NCI-H345 treated with DMSO at 0.1 percent for 48 hours (cell line): Measurements from ENCODE around the gene PROC.
A peak's percentile ranks its signal among the peaks of the same experiment; 100 is the strongest.

ENCODE experiments used
- DNase-seq: peaks from one replicate; lab custom pipeline; 2025; ENCODE audit not compliant: unreplicated experiment; lab: John Stamatoyannopoulos, UW

The PROC gene

DNA sequence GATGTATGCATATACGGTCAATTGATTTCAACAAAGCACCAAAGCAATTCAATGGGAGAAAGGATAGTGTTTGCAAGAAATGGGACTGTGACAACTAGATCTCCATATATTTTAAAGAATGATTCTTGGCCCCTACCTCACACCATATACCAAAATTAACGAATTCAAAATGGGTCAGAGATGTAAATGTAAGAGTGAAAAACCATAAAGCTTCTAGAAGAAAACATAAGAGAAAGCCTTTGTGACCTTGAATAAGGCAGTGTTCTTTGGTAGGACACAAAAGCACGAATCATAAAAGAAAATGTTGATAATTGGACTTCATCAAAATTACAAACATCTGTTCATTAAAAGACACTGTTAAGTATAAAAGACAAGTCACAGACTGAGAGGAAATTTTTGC is 5.0 kb upstream of the PROC start:
- DNase-seq, result no peak

DNA sequence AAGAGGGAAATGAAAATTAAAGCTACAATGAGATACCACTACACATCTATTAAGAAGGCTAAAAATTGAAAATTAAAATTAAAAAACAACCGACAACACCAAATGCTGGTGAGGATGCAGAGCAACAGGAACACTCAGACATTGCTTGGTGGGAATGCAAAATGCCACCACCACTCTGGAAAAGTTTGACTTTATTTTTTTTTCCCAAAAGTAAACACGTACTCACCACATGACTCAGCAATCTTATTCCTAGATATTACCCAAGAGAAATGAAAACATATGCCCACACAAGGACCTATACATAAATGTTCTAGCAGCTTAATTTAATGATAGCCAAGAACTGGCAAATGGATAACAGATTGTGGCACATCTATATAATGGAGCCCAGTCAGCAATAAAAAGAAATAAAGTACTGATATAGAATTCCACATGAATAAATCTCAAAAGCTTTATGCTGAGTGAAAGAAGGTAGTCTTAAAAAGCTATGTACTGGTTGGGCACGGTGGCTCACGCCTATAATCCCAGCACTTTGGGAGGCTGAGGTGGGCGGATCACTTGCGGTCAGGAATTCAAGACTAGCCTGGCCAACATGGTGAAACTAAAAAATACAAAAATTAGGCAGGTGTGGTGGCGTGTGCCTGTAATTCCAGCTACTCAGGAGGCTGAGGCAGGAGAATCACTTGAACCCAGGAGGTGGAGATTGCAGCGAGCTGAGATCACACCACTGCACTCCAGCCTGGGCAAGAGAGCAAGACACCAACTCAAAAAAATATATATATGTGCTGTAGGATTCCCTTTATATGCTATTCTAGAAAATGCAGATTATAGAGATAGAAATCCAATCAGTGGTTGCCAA is 4.2 kb upstream of the PROC start:
- DNase-seq, result no peak

DNA sequence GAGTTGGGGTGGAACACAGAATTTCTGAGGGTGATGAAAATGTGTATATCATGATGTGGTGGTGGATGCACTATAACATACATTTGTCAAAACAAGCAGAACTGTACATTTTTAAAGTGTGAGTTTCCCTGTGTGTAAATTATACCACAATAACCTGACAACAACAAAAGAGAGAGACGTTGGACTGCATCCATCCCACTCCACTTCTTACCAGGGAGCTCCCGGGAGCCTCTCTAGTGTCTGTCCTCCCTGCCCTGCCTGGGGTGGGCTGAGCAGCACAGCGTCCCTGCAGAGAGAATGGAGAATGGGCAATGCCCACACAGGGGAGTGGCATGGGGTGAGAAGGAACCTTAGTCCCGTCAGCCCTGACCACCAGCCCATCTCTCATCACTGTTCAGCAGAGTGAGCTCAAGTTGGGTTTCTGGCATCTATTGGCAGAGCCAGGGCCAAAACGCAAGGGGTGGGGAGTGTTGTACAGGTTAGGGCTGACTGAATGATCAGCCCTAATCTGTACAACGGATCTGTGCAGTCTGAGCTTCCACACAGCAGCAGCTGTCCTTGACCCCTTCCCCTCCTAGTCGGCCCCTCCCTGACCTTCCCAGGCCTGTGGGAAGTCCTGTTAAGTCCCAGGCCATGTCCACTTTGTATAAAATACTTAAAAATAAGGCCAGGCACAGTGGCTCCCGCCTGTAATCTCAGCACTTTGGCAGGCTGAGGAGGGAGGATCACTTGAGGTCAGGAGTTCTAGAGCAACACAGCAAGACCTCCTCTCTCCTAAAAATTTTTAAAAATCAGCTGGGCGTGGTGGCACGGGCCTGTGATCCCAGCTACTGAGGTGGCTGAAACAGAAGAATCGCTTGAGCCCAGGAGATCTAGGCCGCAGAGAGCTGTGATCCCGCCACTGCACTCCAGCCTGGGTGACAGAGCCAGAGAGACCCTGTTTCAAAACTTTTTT is 3.3 kb upstream of the PROC start:
- DNase-seq, result no peak

DNA sequence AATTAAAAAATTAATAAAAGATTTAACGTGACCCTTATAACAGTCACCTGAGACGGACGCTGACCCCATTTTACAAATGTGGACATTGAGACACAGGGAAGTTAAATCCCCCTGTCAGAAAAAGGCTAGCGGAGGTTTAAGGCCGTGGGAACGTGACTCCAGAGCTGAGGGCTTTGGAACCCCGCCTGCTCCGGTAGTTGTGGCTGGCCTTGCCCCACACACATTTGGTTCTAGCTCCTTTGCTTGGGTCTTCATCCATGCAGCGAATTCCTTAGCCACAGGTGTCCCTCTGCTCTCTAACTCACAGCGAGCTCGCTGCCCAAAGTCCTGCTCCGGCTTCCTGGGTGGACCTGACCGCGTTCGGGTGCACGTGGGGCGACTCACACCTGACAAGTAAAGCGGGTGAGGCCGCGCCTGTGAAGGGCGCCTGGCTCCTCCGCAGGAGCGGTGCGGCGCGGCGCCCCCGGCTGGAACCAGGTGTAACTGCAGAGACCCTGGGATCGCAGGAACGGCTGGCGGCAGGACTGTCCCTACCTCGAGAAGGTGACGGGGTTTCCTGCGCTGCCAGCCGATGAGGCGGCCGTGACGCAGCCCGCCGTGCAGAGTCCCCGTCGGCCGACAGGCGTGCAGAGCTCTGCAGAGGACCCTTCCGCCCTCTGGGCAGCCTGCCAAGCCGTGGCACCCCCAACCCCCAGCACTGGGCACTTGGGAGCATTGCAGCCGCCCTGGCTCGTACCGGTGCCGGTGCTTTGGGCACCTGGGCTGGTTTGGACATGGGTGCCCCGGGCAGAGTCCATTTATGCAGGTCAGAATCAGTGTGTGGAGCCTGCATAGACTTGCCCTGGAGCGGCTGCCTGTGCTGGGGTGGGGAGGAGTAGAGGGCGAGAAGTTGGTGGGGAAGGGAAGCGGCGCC is 2.4 kb upstream of the PROC start:
- DNase-seq, result peak; percentile 19

DNA sequence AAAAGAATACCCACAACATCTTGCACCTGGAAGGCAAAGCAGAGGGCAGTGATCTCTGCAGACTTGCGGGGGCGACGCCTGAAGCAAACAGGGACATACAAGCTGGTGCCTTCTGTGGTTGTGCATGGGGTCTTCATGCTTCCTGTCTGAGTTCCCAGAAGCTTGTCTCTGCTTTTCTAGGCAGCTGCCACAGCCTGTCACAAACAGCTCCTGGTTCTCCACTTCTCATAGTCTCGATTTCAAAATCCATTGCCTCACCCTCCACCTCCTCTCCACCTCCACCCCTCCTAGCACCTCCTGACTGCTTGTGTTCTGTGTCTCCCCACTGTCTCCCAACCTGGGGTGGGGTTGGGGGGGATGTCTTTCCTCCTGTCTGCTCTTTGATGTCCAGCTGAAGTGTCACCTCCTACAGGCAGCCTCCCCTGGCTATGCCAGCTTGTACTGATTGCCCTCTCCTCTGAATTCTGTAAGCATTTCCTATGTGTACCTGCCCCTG is 1.7 kb upstream of the PROC start:
- no peak for DNase-seq

DNA sequence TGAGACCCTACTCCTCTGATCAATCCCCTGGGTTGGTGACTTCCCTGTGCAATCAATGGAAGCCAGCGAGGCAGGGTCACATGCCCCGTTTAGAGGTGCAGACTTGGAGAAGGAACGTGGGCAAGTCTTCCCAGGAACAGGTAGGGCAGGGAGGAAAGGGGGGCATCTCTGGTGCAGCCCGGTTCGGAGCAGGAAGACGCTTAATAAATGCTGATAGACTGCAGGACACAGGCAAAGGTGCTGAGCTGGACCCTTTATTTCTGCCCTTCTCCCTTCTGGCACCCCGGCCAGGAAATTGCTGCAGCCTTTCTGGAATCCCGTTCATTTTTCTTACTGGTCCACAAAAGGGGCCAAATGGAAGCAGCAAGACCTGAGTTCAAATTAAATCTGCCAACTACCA is 821 bp upstream of the PROC start:
- DNase-seq, result no peak

DNA sequence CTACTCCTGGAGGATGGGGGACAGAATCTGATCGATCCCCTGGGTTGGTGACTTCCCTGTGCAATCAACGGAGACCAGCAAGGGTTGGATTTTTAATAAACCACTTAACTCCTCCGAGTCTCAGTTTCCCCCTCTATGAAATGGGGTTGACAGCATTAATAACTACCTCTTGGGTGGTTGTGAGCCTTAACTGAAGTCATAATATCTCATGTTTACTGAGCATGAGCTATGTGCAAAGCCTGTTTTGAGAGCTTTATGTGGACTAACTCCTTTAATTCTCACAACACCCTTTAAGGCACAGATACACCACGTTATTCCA is 844 bp downstream of the PROC start:
- DNase-seq, result no peak

DNA sequence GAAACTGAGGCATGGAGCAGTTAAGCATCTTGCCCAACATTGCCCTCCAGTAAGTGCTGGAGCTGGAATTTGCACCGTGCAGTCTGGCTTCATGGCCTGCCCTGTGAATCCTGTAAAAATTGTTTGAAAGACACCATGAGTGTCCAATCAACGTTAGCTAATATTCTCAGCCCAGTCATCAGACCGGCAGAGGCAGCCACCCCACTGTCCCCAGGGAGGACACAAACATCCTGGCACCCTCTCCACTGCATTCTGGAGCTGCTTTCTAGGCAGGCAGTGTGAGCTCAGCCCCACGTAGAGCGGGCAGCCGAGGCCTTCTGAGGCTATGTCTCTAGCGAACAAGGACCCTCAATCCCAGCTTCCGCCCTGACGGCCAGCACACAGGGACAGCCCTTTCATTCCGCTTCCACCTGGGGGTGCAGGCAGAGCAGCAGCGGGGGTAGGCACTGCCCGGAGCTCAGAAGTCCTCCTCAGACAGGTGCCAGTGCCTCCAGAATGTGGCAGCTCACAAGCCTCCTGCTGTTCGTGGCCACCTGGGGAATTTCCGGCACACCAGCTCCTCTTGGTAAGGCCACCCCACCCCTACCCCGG is 1.3 kb downstream of the PROC start:
- DNase-seq, result no peak

DNA sequence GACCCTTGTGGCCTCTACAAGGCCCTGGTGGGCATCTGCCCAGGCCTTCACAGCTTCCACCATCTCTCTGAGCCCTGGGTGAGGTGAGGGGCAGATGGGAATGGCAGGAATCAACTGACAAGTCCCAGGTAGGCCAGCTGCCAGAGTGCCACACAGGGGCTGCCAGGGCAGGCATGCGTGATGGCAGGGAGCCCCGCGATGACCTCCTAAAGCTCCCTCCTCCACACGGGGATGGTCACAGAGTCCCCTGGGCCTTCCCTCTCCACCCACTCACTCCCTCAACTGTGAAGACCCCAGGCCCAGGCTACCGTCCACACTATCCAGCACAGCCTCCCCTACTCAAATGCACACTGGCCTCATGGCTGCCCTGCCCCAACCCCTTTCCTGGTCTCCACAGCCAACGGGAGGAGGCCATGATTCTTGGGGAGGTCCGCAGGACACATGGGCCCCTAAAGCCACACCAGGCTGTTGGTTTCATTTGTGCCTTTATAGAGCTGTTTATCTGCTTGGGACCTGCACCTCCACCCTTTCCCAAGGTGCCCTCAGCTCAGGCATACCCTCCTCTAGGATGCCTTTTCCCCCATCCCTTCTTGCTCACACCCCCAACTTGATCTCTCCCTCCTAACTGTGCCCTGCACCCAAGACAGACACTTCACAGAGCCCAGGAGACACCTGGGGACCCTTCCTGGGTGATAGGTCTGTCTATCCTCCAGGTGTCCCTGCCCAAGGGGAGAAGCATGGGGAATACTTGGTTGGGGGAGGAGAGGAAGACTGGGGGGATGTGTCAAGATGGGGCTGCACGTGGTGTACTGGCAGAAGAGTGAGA is 2.0 kb downstream of the PROC start:
- no peak for DNase-seq

DNA sequence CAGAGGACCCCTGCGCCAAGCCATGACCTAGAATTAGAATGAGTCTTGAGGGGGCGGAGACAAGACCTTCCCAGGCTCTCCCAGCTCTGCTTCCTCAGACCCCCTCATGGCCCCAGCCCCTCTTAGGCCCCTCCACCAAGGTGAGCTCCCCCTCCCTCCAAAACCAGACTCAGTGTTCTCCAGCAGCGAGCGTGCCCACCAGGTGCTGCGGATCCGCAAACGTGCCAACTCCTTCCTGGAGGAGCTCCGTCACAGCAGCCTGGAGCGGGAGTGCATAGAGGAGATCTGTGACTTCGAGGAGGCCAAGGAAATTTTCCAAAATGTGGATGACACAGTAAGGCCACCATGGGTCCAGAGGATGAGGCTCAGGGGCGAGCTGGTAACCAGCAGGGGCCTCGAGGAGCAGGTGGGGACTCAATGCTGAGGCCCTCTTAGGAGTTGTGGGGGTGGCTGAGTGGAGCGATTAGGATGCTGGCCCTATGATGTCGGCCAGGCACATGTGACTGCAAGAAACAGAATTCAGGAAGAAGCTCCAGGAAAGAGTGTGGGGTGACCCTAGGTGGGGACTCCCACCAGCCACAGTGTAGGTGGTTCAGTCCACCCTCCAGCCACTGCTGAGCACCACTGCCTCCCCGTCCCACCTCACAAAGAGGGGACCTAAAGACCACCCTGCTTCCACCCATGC is 3.0 kb downstream of the PROC start:
- DNase-seq, result no peak

DNA sequence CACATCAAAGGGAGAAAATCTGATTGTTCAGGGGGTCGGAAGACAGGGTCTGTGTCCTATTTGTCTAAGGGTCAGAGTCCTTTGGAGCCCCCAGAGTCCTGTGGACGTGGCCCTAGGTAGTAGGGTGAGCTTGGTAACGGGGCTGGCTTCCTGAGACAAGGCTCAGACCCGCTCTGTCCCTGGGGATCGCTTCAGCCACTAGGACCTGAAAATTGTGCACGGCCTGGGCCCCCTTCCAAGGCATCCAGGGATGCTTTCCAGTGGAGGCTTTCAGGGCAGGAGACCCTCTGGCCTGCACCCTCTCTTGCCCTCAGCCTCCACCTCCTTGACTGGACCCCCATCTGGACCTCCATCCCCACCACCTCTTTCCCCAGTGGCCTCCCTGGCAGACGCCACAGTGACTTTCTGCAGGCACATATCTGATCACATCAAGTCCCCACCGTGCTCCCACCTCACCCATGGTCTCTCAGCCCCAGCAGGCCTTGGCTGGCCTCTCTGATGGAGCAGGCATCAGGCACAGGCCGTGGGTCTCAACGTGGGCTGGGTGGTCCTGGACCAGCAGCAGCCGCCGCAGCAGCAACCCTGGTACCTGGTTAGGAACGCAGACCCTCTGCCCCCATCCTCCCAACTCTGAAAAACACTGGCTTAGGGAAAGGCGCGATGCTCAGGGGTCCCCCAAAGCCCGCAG is 3.8 kb downstream of the PROC start:
- DNase-seq, result no peak

DNA sequence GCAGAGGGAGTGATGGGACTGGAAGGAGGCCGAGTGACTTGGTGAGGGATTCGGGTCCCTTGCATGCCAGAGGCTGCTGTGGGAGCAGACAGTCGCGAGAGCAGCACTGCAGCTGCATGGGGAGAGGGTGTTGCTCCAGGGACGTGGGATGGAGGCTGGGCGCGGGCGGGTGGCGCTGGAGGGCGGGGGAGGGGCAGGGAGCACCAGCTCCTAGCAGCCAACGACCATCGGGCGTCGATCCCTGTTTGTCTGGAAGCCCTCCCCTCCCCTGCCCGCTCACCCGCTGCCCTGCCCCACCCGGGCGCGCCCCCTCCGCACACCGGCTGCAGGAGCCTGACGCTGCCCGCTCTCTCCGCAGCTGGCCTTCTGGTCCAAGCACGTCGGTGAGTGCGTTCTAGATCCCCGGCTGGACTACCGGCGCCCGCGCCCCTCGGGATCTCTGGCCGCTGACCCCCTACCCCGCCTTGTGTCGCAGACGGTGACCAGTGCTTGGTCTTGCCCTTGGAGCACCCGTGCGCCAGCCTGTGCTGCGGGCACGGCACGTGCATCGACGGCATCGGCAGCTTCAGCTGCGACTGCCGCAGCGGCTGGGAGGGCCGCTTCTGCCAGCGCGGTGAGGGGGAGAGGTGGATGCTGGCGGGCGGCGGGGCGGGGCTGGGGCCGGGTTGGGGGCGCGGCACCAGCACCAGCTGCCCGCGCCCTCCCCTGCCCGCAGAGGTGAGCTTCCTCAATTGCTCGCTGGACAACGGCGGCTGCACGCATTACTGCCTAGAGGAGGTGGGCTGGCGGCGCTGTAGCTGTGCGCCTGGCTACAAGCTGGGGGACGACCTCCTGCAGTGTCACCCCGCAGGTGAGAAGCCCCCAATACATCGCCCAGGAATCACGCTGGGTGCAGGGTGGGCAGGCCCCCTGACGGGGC is 4.6 kb downstream of the PROC start:
- DNase-seq, result peak; percentile 29

DNA sequence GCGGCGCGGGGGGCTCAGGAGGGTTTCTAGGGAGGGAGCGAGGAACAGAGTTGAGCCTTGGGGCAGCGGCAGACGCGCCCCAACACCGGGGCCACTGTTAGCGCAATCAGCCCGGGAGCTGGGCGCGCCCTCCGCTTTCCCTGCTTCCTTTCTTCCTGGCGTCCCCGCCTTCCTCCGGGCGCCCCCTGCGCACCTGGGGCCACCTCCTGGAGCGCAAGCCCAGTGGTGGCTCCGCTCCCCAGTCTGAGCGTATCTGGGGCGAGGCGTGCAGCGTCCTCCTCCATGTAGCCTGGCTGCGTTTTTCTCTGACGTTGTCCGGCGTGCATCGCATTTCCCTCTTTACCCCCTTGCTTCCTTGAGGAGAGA is 5.2 kb downstream of the PROC start:
- no peak for DNase-seq

DNA sequence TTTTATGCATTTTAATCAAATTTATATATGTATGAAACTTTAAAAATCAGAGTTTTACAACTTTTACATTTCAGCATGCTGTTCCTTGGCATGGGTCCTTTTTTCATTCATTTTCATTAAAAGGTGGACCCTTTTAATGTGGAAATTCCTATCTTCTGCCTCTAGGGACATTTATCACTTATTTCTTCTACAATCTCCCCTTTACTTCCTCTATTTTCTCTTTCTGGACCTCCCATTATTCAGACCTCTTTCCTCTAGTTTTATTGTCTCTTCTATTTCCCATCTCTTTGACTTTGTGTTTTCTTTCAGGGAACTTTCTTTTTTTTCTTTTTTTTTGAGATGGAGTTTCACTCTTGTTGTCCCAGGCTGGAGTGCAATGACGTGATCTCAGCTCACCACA is 5.7 kb downstream of the PROC start:
- DNase-seq, result no peak

DNA sequence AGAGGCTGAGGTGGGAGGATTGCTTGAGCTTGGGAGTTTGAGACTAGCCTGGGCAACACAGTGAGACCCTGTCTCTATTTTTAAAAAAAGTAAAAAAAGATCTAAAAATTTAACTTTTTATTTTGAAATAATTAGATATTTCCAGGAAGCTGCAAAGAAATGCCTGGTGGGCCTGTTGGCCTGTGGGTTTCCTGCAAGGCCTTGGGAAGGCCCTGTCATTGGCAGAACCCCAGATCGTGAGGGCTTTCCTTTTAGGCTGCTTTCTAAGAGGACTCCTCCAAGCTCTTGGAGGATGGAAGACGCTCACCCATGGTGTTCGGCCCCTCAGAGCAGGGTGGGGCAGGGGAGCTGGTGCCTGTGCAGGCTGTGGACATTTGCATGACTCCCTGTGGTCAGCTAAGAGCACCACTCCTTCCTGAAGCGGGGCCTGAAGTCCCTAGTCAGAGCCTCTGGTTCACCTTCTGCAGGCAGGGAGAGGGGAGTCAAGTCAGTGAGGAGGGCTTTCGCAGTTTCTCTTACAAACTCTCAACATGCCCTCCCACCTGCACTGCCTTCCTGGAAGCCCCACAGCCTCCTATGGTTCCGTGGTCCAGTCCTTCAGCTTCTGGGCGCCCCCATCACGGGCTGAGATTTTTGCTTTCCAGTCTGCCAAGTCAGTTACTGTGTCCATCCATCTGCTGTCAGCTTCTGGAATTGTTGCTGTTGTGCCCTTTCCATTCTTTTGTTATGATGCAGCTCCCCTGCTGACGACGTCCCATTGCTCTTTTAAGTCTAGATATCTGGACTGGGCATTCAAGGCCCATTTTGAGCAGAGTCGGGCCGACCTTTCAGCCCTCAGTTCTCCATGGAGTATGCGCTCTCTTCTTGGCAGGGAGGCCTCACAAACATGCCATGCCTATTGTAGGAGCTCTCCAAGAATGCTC is 6.6 kb downstream of the PROC start:
- DNase-seq, result no peak
